ENCODE results near the gene MARCHF10.

DNA sequence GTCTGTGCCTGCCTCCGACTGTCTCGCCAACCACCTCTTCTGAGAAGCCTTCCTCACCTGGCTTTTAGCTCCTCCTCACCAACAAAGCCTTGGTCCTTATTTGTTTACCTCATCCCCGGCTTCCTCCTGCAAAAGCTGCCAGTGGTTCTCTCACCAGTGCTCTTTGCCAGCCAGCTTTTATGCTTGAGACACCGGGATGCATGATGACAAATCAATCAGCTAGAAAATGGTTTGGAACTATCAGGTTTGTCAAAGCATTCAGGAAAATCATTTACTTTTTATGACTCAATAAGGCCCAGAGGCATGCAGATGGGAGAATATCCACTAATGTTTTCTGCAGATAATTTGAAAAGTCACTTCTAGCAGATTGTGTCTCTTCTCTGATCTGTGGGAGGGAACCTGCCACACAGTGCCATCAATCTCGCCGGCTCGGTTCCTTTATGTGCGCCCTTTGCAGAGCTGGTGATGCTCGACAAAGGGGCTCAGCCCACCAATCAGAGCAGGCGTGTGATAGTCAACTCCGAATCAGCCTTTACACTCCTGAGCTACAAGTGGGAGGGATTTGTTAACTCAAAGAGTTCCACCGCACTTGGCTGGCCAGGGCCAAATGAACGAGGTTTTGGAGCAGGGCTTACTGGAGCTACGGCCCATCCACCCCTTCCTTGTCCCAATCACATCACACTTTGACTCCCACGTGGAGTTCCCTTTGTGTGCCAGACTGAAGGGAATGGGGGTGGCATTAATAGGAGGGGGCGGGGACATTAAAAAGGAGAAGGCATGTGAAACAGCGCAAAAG lies 94.8 kb downstream of the MARCHF10 start:
- TF ChIP-seq CTCF (conservative IDR thresholded peaks at IDR 0.05; ENCODE audit: low read length) (no peak), EZH2phosphoT487 (IDR thresholded peaks at IDR 0.05; ENCODE audit: borderline replicate concordance) (no peak)

Data from Loucy (cell line).